GM12892 (cell line): ENCODE measurements around the gene NELL1.

ENCODE experiments used
- POLR2A ChIP-seq: IDR thresholded peaks from 2 replicates; pipeline ENCODE4 v1.6.1; 2011; ENCODE audit warnings: low read depth, low read length, control low read depth
- TAF1 ChIP-seq: IDR thresholded peaks from 2 replicates; pipeline ENCODE4 v1.6.1; 2011; ENCODE audit warnings: low read depth, mild to moderate bottlenecking, control low read depth, low read length, borderline replicate concordance

- no peak for TF ChIP-seq POLR2A
- no peak for TF ChIP-seq TAF1
Measured at GRCh38 chr11:21205205-21205604, 535.8 kb downstream of the NELL1 start.
